NCI-H187 (cell line): ENCODE measurements around the gene MGAT3.

Experiments
- DNase-seq, 2 experiments: peaks; one replicate each; lab custom pipeline; 2025; lab: John Stamatoyannopoulos, UW

Gene MGAT3

GRCh38 chr22:39450258-39450955 is 6.4 kb upstream of the MGAT3 start:
- no peak for DNase-seq

DNA sequence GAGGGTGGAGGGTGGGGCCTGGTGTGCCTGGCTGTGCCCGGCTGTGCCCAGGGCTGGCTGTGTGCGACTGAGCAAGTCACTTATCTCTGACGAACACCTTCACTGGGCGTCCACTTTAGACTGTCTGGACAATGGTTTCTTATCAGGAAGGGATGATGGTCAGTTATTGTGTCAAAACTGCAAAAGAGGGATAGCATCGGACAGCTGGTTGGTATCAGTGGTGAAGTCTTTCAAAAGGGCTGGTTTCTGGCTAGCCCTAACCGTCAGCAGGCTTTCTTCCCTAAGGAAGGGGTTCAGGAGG is 4.1 kb upstream of the MGAT3 start:
- no peak for DNase-seq

DNA sequence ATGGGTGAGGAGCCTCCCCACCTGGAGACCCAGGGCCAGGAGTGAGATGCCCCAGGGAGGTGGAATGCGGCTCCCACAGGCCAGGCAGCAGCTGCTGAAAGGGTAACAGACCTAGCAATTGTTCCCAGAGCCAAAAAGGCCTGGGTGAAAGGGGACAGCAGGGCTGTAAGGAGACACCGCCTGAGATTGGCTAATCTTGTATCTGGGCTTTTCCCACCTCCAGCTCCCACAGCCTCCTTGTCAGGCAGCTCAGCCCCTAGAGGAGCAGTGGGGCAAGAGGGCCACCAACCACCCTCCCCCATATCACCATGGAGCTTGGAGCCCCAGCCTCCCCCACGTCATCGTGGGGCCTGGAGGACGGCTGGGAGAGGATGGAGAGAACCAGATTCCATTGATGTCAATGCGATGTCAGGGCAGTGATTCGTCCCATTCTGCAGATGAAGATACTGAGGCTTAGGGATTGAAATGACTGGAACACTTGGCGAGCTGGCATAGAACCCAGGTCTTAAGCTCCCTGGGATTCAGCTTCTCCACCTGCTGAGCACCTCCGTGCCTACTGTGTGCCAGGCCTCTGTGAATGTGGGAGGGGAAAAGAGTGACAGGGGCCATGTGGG is 2.9 kb upstream of the MGAT3 start:
- DNase-seq = no peak

- no peak for DNase-seq
Observed at GRCh38 chr22:39454385-39454871, 2.4 kb upstream of the MGAT3 start.

GRCh38 chr22:39457198-39457555 is 365 bp downstream of the MGAT3 start:
- no peak for DNase-seq

DNA sequence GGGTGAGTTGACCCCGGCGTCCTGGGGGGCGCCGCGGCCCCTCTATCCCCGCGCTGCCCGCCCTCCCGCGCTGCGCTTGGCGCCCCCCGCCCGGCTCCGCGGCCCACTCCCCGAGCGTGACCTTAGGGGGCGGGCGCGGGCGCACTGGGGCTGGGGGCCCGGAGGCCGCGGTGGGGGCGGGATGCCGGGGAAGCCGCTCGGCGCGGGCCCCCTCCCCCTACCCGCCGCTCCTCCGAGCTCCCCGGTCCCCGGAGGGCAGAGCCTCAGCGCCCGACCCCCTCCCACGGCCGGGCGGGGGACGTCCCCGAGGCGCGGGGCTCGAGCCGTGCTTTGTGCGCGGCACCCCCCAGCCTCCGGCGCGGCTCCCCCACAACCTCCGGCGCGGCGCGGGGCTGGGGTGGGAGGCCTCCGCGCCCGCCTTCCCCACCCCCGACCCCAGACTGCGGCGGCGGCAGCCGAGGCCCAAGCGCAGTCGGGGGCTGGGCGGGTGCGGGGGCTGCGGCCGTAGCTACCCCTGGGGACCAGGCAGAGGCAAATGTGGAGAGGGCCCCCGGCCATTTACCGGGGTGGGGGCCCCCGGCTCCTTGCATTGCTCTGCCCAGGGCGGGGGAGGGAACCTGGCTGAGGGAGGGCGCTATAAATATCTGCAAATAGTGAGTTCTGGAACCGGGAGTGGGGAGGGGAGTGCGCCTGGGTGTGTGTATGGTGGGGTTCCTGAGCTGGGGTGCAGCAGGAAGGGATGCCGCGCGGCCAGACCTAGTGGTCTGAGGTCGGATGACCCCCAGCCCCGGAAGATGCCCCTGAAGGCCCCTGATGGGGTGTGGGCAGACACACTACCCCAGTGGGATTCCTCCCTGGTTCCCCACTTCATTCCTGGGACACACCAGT is 988 bp downstream of the MGAT3 start:
- no peak for DNase-seq

- no peak for DNase-seq
Observed at GRCh38 chr22:39458444-39459083, 1.8 kb downstream of the MGAT3 start.

- DNase-seq = no peak
Observed at GRCh38 chr22:39459681-39460080, 2.9 kb downstream of the MGAT3 start.

- DNase-seq = no peak
Observed at GRCh38 chr22:39462443-39463221, 5.8 kb downstream of the MGAT3 start.

- no peak for DNase-seq
Observed at GRCh38 chr22:39463277-39463676, 6.5 kb downstream of the MGAT3 start.

GRCh38 chr22:39463931-39464390 is 7.1 kb downstream of the MGAT3 start:
- no peak for DNase-seq

DNA sequence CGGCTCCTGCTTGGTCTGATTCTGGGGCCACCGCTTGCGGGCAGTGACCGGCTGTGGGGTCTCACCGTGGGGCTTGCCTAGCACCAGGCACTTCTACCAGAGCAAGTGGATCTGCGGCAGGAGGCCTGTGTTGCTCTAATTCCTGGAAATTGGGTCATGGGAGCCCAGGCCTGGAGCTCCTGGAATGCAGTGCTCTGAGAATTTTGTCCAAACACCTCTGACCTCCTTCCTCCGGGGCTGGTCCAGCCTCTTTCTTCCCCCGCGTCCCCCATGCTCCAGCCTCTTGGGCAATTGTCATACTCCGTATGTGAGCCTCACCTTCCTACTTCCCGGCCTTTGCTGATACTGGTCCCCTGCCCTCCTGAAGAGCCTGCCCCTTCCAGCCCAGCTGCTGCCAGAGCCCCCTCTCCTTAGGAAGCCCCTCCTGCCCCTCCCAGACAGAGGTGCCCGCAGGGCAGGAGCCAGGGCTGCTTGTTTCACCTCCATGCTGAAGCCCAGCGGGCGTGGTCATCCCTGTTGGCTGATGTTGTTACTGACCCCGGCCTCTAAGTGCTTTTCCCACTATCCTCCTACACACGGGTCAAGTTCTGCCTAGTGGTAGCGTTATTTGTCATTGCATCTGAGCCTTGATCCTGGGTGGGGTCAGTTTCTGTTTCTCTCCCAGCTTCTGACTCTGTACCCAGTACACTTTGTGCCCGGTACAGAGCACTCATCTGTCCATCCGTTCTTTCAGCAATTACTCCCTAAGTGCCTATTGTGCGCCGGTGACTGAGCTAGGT is 9.6 kb downstream of the MGAT3 start:
- DNase-seq = no peak

- no peak for DNase-seq
Observed at GRCh38 chr22:39467390-39467895, 10.6 kb downstream of the MGAT3 start.

GRCh38 chr22:39468487-39469325 is 11.9 kb downstream of the MGAT3 start:
- DNase-seq = no peak

GRCh38 chr22:39469326-39469680 is 12.5 kb downstream of the MGAT3 start:
- DNase-seq = no peak

DNA sequence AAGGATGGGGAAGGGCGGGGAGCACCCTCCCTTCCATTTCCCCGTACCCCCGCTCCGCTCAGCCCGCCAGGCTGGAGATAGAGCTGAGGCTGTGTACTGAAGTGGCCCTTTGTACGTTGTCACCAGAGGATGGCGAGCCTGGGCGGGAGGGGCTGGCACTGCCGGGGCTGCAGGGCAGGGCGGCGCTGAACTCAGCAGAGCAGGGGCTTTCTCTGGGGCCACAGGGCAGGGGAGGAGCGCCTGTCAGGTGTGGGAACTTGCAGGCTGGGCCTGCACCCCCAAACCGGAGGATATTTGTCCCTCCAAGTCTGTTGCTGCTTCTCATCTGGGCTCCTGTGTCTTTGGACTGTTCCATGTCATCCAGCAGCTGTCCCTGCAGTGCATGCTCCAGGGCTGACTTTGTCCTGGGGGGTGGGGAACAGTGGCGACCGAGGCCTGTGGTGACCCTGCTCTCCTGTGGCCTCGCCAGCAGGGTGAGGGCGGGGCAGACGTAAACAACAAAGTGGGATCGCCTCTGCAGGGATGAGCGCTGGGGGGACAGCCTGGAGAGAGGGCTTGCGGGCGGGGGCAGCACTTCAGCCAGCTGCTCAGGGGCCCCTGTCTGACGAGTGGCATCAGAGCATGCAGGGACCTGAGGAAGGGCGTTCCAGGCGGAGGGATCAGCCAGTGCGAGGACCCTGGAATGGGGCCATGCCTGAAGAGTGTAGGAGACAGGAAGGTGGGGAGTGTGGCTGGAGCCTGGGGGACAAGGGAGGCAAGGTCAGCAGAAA is 13.1 kb downstream of the MGAT3 start:
- peak; percentile 14 to 24 for DNase-seq

GRCh38 chr22:39470451-39471291 is 13.9 kb downstream of the MGAT3 start:
- DNase-seq = no peak
